HG03571 (cell line): ENCODE results near the gene P4HA2.
"Not testable (repeated sequence)": the region's sequence is repeated elsewhere in the genome, so short reads cannot be mapped to it uniquely, and the experiment has no call there.

ENCODE experiments used
- ATAC-seq: cut with Tn5 transposase; IDR thresholded peaks from one replicate; pipeline ENCODE4 v1.9.1; 2021; ENCODE audit not compliant: unreplicated experiment

The P4HA2 gene

DNA sequence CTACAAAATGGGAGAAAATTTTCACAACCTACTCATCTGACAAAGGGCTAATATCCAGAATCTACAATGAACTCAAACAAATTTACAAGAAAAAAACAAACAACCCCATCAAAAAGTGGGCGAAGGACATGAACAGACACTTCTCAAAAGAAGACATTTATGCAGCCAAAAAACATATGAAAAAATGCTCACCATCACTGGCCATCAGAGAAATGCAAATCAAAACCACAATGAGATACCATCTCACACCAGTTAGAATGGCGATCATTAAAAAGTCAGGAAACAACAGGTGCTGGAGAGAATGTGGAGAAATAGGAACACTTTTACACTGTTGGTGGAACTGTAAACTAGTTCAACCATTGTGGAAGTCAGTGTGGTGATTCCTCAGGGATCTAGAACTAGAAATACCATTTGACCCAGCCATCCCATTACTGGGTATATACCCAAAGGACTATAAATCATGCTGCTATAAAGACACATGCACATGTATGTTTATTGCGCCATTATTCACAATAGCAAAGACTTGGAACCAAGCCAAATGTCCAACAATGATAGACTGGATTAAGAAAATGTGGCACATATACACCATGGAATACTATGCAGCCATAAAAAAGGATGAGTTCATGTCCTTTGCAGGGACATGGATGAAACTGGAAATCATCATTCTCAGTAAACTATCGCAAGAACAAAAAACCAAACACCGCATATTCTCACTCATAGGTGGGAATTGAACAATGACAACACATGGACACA is 65.9 kb downstream of the P4HA2 start:
- not testable (repeated sequence) for ATAC-seq

DNA sequence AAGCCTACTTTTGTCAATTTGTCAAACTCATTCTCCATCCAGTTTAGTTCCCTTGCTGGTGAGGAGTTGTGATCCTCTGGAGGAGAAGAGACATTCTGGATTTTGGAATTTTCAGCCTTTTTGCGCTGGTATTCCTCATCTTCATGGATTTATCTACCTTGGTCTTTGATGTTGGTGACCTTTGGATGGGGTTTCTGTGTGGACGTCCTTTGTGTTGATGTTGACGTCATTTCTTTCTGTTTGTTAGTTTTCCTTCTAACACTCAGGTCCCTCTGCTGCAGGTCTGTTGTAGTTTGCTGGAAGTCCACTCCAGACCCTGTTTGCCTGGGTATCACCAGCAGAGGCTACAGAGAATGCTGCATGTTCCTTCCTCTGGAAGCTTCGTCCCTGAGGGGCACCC is 71.2 kb downstream of the P4HA2 start:
- no peak for ATAC-seq

DNA sequence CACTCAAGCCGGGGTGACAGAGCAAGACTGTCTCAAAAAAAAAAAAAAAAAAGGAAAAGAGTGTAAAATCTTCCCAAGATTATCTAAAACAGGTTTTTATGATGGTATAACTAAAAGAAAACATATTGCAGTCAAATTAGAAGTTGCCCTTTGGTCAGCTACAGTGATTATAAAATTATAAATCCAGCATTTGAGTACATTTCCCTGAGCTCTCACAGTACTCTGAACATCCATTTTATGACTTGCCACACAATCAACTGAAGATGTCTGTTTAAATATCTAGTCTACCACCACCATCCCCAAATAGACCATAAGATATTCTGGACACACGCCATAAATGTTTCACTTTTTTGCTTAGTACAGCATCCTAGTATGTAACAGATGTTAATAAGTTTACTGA is 77.1 kb downstream of the P4HA2 start:
- no peak for ATAC-seq

DNA sequence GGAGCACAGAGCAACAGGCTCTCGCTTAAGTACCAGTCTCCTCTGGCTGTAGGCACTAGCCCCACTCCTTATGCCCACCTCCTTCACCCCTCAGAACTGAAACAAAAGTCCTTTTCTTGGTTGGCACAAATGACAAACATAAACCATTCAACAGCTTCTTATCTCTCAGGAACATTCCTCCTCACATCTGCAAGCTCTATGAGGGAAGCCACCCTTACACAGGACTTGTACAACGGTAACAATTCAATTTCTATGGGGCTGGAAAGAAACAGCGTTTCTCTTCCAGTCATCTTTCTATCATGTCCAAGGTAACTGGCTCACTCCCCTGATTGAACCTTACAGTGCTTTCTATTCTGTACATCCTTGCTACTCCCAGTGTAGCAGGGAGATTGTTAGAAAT is 80.0 kb downstream of the P4HA2 start:
- ATAC-seq: no peak

DNA sequence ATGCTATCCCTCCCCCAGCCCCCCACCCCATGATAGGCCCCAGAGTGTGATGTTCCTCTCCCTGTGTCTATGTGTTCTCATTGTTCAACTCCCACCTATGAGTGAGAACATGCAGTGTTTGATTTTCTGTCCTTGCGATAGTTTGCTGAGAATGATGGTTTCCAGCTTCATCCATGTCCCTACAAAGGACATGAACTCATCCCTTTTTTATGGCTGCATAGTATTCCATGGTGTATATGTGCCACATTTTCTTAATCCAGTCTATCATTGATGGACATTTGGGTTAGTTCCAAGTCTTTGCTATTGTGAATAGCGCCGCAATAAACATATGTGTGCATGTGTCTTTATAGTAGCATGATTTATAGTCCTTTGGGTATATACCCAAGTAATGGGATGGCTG is 82.3 kb downstream of the P4HA2 start:
- not testable (repeated sequence) for ATAC-seq

DNA sequence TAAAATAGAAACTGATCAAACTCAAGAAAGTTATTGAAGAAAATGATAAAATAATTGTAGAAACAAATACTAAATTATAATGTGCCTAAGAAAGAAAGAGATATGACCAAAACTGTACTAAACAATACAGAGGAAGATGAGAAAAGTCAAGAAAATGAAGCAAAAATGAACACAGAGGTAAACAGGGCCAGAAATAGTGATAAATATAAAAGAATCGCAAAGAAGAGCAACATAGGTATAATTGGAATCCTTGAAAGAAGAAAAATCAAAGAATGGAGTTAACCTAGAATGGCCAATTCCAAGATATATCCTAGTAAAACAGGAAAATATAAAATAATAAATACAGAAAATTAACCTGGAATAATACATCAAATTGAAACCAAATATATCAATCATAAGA is 84.5 kb downstream of the P4HA2 start:
- no peak for ATAC-seq

DNA sequence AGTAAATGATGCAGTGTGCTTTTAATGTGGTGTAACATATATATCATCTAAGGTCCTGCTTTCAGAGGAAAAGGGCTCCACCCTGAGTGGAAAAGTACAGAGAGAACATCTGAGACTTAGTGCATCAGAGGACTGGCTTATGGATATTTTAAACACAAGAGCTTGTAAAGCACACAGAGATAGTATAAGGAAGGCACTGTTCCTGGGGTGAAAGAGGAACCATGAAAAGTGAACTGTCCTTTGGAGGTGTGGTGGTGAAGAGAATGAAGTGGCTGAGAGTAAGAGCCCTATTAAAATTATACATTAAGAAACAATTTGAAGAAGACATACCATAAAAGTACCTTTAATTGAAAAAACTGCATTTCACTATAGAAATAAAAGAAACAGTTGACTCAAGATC is 85.2 kb downstream of the P4HA2 start:
- no peak for ATAC-seq
